CD4-positive, alpha-beta T cell treated with Interferon gamma for 1 hour (primary cell): ENCODE measurements around the gene SPTBN5.
"Not testable (repeated sequence)": the region's sequence is repeated elsewhere in the genome, so short reads cannot be mapped to it uniquely, and the experiment has no call there.

Source experiments
- DNase-seq: peaks from one replicate; pipeline ENCODE4 v3.0.0-alpha.2; 2020

The SPTBN5 gene

DNA sequence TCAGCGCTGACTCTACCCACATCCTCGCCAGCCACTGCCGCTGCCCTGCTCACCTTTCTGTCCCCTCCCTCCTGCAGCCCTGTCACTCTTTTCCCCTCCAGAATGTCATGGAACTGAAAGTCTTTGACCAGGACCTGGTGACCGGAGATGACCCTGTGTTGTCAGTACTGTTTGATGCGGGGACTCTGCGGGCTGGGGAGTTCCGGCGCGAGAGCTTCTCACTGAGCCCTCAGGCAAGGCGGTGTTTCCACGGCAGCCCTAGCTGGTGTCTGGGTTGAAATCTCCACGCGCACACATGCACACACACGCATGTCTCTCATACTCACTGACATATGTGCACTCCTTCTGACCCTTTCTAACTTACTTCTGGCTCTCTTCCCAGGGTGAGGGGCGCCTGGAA lies 53.2 kb downstream of the SPTBN5 start:
- no peak for DNase-seq

DNA sequence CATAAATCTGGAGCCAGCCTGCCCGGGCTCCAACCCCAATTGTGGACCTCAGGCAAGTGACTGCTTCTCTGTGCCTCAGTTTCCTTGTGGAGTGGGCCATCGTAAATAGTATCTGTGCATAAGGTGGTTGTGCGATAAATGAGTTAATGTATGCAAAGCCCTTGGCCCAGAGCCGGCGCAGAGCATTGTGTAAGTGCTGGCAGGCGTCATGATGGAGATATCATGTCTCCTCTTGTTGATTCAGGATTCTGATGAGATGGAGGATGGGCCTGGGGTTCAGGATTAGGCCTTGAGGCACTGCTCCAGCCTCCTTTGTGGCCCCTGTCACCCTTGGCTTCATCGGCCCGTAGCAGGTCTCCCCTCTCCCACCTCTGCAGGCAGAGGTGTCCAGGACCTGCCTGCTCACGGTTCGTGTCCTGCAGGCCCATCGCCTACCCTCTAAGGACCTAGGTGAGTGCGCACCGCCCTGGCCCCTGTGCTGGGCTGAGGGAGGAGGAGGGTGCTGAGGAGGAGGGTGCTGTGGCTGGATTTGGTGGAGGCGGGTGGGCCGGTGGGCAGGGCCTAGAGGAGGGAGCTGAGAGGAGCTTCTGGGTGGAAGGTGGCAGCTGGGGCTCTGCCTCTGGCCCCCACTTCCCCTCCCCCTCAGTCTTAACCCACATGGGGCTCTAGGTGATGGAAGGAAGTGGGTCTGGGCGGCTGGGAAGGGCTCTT lies 53.9 kb downstream of the SPTBN5 start:
- DNase-seq = no peak

DNA sequence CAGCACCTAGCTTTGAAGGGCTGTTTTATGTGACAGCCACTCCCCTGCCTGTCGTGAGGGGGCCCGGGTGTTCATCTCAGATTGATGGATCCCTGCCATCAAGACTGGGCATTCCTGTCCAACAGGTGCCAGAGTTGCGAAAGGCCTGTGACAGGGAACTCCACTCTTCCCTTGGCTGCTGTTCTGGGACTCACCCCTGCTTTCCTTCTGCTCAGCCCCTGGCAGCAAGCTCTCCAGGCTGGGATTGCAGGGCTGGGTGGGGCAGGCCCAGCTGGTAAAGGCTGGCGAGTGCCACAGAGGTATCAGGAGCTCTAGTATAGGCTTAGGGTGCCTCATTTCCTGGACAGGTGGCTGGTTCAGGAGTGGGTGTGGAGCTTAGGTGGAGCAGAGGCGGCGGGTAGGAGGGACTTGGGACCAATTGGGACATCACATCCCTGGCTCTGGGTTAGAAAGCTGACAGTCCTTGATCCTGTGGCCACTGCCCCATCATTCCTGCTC lies 55.4 kb downstream of the SPTBN5 start, which contains the start of gene PLA2G4B:
Gene PLA2G4B (plus strand): TSS at position 448 of the 498 bp plus-strand sequence. CDS start 67 bp downstream, outside the sequence.
- DNase-seq = no peak

DNA sequence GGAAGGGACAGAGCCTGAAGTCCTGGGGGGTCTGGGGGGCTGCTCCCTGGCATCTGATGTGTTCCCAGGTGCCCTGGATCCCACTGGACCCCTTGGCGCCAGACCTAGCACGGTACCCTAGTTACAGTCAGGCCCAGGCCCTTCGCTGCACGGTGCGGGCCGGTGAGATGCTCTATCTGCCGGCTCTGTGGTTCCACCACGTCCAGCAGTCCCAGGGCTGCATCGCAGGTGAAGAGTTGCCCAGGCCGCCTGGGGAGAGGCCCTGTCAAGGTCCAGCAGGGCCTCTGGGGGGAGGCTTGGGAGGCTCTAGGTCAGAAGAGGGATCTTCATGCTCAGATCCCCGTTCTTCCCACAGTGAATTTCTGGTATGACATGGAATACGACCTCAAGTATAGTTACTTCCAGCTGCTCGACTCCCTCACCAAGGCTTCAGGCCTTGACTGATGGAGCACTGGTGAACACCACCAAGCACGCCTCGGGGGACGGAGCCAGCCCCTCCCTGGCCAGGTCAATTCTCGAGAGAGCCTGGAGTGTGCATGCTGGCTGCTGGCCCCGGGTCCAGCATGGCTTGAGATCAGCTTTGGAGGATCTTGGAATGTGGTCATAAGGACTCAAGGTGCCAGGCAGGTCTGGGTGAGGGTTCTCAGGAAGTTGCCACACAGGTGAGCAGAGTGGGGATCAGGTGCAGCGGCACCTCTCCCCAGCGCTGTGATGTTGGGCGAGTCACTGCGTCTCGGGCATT lies 57.0 kb downstream of the SPTBN5 start:
- no peak for DNase-seq

DNA sequence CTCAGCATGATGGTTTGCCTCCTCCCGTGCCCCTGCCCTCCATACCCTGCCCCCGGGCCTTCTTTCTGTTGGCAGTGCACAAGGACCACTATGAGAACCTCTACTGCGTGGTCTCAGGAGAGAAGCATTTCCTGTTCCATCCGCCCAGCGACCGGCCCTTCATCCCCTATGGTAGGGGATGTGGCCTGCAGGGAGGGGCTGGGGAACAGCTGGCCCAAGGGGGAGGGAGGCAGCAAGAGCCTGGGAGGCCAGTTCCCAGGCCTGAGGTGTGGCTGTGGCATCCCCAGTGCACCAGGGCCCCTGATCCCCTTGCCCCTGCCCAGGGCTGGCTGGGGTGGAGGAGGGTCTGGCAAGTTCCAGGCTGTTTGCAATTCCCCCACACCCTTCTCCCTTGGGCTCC lies 57.8 kb downstream of the SPTBN5 start:
- no peak for DNase-seq

DNA sequence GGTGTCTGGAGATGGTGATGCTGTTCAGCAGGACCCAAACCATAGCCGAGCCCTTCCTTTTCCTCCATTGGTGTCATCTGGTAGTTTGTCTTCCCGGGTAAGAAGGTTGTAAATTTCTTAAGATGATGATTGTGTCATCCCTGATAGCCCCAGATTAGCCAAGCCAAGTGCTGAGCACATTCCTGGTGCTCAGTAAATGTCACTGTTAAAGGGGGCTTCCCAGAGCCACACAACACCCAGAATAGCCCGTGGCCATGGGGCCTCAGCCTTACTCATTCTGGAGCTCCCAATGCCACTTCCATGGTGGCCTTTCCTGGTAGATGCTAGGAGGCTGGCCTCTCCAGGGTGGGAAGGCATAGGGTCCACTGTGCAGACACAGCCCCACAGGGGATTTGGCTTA lies 59.8 kb downstream of the SPTBN5 start:
- no peak for DNase-seq

DNA sequence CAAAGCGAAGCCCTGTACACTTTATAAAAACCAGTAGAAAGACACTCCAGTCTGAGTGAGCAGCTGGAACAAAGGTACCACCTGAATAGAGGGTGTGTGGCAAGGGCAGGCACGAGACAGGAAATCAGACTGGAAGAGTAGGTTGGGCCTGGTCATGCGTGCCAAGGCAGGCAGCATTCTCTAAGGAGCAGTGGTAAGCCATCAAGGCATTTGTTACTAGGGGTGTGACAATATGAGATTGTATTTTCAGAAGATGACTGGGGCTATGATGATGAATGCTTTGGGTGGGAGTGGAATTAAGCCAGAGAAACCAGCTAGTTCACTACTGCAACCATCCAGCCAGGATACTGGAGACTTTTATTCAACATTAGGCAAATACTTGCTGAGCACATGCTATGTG lies 61.0 kb downstream of the SPTBN5 start:
- no peak for DNase-seq

DNA sequence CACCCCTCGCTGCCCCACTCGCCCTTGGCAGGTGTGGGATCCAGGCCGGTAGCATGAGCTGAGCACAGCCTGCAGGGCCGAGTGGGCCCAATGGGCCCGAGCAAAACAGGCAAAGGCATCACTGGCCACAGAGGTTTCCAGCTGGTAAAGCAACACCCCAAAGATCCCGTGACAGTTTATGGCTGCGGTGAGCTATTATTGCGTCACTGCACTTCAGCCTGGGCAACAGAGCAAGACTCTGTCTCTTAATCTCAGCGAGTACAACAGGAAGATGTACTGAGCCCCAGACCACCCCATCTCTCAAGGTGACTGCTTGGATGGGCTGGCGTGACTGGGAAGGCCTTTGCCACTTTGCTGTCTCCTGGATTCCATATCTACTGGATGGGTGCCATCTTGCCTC lies 61.6 kb downstream of the SPTBN5 start:
- DNase-seq = no peak

DNA sequence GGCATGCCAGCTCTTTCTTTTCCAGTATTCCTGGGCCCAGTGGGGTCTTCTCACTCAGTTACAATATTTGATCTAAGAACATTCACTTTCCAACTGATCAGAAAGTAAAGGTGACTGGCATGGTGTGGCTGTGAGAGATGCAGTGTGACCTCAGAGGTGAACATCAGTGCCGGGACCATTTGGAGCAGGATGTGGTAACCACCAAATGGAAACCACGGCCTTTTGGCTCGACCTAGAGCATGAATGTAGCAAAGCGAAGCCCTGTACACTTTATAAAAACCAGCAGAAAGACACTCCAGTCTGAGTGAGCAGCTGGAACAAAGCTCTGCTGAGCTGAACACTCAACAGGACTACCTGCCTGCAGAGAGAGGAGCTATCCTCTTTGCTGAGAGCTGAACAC lies 62.6 kb downstream of the SPTBN5 start:
- DNase-seq = not testable (repeated sequence)

DNA sequence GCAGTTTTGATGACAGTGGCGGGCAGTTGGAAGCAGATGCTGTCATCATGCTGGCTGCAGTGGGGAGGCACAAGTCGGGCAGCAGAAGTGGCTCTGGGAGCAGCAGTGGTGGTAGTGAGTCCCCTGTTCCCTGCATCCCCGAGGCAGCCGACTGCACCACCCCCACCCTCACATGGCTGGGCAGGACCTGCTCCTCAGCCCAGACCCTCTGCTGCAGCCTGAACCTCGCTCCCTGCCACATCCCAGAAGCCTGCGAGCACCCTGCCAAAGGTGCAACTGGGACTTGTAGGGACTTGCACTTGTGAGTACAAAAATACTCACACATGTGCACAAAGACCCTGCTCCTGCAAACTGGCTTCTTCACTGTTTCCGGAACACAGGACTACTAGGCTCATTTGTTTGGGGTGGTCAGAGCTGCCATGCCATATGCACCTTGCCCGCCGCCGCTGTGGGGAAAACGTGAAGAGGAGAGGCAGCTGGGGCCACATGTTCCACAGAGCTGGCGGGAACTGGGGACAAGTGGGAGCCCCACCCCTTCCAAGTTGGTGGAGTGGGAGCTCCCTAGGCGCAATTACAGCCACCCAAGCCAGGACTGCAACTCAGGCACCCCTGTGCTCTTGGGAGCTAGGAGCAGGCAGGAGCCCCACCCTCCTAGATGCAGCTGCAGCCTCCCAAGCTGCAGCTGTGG lies 63.8 kb downstream of the SPTBN5 start:
- DNase-seq = no peak

DNA sequence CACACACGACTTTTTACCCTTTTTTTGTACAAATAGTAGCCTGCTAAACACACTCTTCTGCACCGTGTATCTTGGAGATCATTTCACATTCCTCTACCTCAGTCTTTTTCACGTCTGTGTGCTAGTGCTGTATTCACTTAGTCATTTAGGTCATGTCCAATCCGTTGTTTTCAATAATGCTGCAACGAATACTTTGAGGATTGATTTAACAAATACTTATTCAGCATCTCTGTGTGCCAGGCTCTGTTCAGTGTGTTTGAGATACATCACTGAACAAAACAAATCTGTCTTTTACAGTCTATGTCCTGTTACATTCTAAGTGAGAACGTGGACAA lies 65.1 kb downstream of the SPTBN5 start:
- no peak for DNase-seq

DNA sequence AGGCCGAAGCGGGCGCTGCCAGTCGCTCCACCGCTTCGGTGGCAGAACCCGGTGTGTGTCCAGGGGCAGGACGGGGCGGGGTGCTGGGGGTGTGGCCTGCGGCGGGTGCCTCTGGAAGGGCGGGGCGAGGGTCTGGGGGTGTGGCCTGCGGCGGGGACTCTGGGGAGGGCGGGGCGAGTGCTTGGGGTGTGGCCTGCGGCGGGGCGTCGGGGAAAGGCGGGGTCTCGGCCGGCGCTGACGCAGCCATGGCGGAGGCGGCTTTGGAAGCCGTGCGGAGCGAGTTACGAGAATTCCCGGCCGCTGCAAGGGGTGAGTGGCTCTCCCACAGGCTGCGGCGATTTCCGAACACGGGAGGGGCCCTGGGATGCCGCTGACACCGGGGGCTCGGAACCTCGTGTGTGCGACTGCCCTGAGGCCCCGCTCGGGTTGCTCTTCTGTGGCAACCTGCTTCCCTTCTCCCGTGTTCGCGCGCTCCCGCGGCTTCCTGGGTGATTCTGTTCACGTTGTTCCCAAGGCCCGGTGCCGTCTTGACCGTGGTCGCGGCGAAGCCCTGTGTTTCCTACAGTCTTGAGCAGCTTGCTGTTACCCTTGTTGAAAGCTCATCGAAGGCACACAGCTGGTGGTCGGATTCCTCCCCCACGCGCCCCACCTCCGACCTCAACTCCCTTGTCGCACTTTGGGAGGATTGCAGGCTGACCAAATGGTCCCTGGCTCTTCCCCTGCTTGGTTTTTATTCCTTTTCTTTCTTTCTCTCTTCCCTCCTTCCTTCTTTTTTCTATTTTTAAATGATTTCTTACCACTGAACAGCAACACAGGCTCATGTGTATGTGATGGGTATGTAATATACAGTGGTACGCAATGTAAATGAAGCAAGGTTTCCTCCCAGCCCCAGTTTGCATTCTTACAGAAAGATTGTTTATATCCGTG lies 65.7 kb downstream of the SPTBN5 start, which contains the start of gene JMJD7:
Gene JMJD7 (plus strand): TSS at position 213 of the 927 bp plus-strand sequence. CDS start 33 bp downstream, at position 246.
- DNase-seq = peak; percentile 88

DNA sequence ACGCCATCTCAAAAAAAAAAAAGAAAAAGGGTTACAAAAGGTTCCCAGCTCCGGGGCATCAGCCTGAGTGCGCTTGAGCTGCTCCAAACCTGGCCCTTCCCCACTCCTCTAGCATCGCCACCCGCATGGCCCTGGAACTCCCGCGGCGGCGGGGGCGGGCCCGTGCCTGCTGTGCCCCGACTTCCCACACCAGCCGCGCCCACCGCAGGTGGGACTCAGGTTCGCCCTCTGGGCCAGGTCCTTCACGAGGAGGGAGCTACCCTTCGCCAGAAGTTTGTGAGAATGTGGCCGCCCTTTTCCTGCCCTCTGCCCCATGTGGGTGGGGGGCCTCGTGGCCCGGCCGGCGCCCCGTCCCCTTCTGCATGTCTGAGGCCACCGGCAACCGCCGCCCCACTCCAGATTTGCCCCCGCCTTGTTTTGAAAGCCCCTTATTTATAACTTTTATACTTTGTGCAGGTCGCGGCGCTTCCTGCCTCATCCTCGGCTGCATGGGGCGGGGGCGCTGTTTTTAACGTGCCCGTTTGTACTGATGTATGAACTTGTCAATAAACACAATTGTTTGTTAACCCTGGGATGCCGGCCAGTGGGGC lies 66.5 kb downstream of the SPTBN5 start:
- DNase-seq = no peak

DNA sequence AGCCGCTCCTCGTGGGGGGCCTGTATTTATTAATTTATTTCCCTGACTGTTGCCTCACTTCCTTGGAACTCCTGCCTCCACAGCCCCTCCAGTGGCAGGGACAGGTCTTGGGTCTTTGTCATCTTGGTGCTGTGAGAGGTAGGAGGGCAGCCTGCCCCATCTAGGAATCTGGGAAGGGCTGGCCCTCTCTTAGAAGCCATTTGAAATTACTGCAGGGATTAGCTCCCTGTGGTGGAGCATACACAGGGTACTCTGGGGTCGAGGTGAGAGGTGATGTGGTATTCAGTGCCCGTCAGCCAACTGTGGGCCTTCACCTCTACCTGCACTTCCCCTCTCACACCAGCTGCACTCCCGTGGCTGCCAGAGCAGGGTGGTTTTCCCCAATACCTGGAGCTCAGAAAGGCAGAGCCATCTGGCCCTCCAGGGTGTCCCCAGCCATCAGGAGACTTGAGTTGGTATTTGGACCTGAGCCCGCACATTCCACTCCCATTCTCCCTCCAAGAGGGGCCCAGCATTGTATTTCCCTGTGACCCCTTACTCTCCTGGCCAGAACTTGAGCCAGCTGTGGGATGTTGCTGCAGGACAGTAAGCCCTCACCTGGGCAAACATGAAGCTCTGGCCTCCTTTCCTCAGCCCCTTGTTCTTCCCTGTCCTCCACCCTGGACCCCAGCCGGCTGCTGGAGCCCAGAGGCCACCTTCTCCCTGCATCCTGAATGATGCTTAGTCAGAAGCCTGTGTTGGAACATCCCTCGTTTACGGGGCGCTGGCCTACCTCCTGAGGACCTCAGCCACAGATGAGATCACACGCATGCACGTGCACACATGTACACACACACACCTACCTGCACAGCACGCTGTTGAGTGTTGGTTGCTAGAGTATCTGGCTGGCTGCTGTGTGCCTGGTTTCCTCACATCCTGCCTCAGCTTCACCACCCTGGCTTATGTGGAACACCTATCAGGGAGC lies 68.0 kb downstream of the SPTBN5 start:
- DNase-seq = no peak

DNA sequence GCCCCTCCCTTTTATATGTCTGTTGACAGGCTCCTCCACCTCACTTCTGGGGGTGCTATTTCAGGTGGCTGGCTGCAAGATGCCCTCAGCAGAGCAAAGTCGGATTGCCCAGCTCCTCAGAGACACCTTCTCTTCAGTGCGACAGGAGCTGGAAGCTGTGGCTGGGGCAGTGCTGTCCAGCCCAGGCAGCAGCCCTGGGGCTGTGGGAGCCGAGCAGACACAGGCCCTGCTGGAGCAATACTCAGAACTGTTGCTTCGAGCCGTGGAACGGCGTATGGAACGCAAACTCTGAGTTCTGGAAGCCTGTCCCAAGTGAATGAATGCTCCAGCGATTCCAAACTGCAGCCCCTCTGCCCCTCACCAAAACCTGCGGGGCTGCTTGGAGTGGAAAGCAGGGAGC lies 68.7 kb downstream of the SPTBN5 start:
- DNase-seq = no peak

DNA sequence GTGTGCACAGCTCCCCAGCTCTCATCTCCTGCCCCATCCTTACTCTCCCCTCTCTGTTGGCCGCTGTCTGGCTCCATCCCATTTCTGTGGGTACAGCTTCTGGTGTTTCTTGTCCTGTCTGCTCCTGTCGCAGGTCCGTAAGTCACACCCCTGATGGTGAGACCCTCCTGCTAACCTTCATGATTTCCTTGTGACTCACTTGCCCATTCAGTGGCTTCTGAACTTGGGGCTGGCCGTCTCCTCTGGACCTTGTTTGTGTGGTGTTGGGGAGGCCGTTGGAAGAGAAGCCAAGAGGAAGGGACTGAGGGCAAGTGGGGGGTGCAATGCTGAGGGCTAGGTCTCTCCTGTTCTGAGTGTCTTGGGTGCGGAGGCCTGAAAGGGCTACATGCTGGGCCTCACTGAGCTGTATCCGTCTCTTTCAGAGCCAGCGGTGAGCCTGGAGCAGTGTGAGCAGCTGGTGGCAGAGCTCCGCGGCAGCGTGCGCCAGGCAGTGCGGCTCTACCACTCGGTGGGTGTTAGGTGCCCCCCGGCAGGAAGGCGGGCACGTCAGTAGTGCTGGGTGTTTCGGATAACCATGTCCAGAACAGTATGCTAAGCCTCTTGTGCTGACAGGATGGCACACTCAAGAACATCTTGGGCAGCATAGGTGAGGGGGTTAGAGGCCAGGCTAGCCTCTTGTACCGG lies 69.6 kb downstream of the SPTBN5 start:
- no peak for DNase-seq

DNA sequence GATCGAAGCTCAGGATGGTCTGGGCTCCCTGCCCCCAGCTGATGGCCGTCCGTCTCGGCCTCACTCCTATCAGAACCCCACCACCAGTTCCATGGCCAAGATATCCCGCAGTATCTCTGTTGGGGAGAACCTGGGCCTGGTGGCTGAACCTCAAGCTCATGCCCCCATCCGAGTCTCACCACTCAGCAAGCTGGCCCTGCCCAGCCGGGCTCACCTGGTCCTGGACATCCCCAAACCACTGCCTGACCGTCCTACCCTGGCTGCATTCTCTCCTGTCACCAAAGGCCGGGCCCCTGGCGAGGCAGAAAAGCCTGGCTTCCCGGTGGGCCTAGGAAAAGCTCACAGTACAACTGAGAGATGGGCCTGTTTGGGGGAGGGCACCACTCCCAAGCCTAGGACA lies 70.4 kb downstream of the SPTBN5 start:
- no peak for DNase-seq

DNA sequence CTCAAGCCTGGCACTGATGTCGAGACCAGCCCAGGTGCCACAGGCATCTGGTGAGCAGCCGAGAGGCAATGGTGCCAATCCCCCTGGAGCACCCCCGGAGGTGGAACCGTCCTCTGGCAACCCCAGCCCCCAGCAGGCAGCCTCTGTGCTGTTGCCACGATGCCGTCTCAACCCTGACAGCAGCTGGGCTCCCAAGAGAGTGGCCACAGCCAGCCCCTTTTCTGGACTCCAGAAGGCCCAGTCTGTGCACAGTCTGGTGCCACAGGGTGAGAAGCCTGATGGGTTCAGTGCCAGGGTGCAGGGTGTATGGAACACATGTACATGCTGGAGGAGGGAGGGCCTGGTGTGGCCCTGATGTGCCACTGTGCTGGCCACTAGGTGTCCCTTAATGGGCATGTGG lies 70.9 kb downstream of the SPTBN5 start:
- no peak for DNase-seq

DNA sequence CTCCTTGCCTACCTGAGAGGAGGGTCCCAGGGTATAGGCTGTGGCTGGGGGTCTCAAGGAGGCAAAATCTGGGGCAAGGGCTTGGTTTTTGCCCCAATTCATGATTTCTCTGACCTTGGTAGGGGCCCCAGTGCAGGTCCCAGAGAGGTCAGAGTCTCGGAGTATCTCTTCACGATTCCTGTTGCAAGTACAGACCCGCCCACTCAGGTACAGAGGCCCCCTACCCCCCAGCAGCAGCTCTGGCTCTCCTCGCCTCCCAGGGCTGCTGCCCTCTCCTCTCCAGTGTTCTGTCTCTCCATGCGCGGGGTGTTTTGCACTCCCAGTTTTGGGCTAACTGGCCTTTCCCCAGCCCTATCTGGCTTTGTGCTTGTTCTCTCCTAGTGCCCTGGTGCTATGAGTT lies 71.4 kb downstream of the SPTBN5 start:
- DNase-seq = no peak

DNA sequence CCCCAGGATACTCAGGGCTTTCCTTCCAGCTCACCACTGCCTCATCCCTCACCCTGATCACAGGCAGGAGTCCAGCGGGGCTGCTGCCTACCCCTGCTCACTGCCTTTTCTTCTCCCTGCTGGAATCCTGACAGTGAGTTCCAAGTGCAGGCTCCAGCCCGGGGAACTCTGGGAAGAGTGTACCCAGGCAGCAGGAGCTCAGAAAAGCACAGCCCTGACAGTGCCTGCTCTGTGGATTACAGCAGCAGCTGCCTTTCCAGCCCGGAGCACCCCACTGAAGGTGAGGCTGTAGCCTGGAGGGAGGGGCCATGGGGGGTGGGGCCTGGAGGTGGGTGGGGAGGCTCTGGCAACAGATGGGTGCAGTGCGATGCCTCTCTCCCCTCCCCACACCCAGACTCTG lies 72.0 kb downstream of the SPTBN5 start:
- DNase-seq = no peak
